Panc1 (cell line): Measurements from ENCODE around the gene PHETA2.

ENCODE experiments used
- TF ChIP-seq, protein P1 (sequence below): fragments of 450-650 bp; IDR thresholded peaks from 2 replicates; pipeline ENCODE4 v1.5.1; 2017; ENCODE audit warnings: mild to moderate bottlenecking
- TF ChIP-seq, protein P2 (sequence below), 2 experiments: IDR thresholded peaks; 2 replicates each; pipeline ENCODE4 v1.6.1; 2011 to 2012; ENCODE audit warnings: low read depth in 2 of 2, control low read depth in 1 of 2, low read length in 1 of 2, mild to moderate bottlenecking in 1 of 2, moderate library complexity in 1 of 2; ENCODE audit not compliant: insufficient read depth in 1 of 2

DNA sequence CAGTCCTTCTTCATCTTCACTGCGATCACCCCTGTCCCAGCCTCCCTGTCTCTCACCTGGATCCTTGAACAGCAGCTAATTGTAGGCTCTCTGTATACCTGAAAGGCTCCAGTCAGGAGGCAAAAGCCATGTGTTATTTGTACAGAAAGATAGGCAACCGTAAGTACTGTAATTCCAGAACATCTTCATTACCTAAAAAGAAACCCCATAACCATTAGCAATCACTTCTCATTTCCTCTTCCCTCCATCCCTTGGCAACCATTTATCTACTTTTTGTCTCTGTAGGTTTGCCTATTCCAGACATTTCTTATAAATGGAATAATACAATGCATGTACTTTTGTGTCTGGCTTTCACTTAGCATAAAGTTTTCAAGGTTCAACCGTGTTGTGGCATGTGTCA is 21.3 kb upstream of the PHETA2 start:
- TF ChIP-seq, protein P1, sequence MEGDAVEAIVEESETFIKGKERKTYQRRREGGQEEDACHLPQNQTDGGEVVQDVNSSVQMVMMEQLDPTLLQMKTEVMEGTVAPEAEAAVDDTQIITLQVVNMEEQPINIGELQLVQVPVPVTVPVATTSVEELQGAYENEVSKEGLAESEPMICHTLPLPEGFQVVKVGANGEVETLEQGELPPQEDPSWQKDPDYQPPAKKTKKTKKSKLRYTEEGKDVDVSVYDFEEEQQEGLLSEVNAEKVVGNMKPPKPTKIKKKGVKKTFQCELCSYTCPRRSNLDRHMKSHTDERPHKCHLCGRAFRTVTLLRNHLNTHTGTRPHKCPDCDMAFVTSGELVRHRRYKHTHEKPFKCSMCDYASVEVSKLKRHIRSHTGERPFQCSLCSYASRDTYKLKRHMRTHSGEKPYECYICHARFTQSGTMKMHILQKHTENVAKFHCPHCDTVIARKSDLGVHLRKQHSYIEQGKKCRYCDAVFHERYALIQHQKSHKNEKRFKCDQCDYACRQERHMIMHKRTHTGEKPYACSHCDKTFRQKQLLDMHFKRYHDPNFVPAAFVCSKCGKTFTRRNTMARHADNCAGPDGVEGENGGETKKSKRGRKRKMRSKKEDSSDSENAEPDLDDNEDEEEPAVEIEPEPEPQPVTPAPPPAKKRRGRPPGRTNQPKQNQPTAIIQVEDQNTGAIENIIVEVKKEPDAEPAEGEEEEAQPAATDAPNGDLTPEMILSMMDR: no peak
- TF ChIP-seq, protein P2, sequence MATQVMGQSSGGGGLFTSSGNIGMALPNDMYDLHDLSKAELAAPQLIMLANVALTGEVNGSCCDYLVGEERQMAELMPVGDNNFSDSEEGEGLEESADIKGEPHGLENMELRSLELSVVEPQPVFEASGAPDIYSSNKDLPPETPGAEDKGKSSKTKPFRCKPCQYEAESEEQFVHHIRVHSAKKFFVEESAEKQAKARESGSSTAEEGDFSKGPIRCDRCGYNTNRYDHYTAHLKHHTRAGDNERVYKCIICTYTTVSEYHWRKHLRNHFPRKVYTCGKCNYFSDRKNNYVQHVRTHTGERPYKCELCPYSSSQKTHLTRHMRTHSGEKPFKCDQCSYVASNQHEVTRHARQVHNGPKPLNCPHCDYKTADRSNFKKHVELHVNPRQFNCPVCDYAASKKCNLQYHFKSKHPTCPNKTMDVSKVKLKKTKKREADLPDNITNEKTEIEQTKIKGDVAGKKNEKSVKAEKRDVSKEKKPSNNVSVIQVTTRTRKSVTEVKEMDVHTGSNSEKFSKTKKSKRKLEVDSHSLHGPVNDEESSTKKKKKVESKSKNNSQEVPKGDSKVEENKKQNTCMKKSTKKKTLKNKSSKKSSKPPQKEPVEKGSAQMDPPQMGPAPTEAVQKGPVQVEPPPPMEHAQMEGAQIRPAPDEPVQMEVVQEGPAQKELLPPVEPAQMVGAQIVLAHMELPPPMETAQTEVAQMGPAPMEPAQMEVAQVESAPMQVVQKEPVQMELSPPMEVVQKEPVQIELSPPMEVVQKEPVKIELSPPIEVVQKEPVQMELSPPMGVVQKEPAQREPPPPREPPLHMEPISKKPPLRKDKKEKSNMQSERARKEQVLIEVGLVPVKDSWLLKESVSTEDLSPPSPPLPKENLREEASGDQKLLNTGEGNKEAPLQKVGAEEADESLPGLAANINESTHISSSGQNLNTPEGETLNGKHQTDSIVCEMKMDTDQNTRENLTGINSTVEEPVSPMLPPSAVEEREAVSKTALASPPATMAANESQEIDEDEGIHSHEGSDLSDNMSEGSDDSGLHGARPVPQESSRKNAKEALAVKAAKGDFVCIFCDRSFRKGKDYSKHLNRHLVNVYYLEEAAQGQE (IDR thresholded peaks at IDR 0.05; ENCODE audit: insufficient read depth in 1 of 2, low read depth in 2 of 2, low read length in 1 of 2): no peak
